ENCODE data around the gene SSC5D. TPM values are rescaled to one million over a fixed set of nuclear protein-coding genes. Genes with fewer than 3 reads are reported as not detected.
A peak's percentile ranks its signal among the peaks of the same experiment; 100 is the strongest.

Gene SSC5D
- polyA plus RNA-seq, 1 experiment = 2.1 TPM

DNA sequence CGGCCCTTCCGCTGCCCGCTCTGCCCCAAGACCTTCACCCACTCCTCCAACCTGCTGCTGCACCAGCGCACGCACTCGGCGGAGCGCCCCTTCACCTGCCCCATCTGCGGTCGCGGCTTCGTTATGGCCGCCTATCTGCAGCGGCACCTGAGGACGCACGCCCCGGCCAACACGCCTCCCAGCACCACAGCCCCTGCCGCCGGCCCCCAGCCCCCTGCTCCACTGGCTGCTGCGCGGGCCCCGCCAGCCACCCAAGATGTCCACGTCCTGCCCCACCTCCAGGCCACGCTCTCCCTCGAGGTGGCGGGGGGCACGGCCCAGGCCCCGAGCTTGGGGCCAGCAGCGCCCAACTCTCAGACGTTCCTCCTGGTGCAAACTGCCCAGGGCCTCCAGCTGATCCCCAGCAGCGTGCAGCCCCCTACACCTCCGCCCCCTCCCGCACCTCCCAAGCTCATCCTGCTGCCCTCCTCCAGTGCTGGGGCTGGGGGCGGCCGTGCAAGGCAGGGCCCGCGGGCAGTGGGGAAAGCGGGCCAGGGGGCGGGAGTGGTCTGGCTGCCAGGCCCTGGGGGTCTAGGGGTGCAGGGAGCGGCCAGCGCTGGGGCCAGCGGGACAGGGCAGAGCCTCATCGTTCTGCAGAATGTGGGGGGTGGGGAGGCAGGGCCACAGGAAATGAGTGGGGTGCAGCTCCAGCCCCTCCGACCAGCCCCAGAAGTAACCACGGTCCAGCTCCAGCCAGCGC lies 5.1 kb upstream of the SSC5D start:
- CTCF ChIA-PET = interaction anchor here (1.1 to 5.5 kb wide), 2 partner anchors 16 to 21 kb away, joined by 5 to 42 read pairs; no protein-coding TSS in a partner anchor
- POLR2A ChIA-PET = no interaction called here

DNA sequence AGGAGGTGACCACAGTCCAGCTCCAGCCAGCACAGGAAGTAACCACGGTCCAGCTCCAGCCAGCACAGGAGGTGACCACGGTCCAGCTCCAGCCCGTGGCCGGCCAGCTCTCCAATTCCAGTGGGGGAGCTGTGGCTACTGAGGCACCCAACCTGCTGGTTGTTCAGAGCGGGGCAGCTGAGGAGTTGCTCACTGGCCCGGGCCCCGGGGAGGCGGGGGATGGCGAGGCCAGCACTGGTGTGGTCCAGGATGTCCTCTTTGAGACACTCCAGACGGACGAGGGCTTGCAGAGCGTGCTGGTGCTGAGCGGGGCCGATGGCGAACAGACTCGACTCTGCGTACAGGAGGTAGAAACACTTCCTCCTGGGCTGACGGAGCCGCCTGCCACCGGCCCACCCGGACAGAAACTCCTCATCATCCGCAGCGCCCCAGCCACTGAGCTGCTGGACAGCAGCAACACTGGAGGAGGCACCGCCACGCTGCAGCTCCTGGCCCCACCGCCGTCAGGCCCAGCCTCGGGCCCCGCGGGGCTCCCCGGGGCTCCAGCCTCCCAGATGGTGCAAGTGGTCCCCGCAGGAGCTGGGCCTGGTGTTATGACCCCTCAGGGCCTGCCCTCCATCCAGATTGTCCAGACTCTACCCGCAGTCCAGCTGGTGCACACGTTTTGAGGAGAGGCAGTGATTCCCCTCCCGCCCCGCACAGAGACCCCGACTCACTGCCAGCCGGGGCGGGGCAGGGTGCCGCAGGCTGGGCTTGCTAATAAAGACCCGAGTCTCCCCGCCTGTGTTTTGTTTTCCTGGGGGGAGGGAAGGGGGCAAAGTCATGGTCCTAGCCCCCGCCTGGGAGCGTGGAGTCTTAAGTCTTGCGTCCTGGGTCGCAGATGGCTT lies 4.3 kb upstream of the SSC5D start:
- POLR2A ChIA-PET = interaction anchor here (1.5 kb wide), 1 partner anchor 10 kb away, joined by 4 read pairs; no protein-coding TSS in a partner anchor
- no peak for DNase-seq (ENCODE audit: low read depth, low spot score)

More for the DNA sequence above, 5.1 kb upstream of the SSC5D start:
- Histone ChIP-seq H3K4me3 (ENCODE audit: low read depth, low read length) (no peak overlapping the region), H3K27me3 (ENCODE audit: control insufficient read depth, insufficient read depth, low read length) (no peaks in the 10 kb centered on the region), H3K9me3 (ENCODE audit: control insufficient read depth, insufficient read depth, low read length) (no peaks in the 10 kb centered on the region; the same call in 1 of the 2 replicates), H3K27ac (ENCODE audit: low read depth, low read length) (no peak overlapping the region)
- TF ChIP-seq, protein P1, sequence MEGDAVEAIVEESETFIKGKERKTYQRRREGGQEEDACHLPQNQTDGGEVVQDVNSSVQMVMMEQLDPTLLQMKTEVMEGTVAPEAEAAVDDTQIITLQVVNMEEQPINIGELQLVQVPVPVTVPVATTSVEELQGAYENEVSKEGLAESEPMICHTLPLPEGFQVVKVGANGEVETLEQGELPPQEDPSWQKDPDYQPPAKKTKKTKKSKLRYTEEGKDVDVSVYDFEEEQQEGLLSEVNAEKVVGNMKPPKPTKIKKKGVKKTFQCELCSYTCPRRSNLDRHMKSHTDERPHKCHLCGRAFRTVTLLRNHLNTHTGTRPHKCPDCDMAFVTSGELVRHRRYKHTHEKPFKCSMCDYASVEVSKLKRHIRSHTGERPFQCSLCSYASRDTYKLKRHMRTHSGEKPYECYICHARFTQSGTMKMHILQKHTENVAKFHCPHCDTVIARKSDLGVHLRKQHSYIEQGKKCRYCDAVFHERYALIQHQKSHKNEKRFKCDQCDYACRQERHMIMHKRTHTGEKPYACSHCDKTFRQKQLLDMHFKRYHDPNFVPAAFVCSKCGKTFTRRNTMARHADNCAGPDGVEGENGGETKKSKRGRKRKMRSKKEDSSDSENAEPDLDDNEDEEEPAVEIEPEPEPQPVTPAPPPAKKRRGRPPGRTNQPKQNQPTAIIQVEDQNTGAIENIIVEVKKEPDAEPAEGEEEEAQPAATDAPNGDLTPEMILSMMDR (IDR thresholded peaks at IDR 0.05; ENCODE audit: low read depth, low read length) = no peak
- DNase-seq (ENCODE audit: low read depth, low spot score) = no peak

DNA sequence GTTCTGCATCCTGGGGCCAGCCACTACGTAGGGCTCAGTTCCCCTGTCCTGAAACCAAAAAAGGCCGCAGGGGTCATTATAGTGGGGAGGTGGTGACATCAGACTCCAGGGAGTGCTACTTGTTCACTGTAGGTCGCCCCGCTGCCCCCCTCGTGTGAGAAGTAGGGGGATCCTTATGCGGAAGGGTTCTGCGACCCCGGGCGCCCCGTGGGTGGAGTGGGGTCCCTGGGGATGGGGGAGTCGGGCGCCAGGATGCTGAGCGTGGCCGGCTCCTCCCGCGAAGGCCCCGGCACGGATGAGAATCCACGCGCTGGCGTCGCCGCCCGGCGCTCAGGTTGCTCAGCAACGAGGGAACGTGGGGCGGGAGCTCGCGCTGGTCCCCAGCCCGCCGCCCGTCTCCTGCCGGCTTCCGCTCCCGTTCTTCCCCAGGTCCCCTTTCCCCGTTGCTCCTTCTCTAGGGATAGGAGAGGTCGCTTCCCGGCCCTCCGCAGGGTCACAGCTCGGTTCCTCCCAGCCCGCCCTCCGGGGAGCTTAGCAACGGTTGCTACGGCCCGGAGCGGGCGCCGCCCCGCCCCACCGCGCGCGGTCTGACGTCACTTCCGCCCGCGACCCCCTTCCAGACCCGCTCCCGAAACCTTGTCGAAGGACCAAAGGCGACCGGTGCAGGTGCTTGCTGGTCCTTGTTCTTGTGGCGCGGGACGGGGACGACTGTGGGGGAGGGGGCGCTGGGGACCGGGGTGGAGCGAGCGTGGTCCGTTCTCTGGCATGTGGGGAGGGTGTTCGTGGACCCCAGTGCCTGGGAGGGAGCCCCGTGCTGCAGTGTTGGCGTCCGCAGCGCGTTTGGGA lies 3.4 kb upstream of the SSC5D start, which contains the start of gene NAT14:
Gene NAT14, plus strand, starts transcription at position 596 of the 846 bp plus-strand sequence. CDS start 521 bp downstream, outside the sequence.
- ChIA-PET CTCF (interaction anchor here (0.5 to 6.4 kb wide), 5 partner anchors 17 to 344 kb away, joined by 4 to 67 read pairs (median 4); no protein-coding TSS in a partner anchor), POLR2A (interaction anchor here (0.6 to 1.5 kb wide), 11 partner anchors 9 to 1021 kb away, joined by 3 to 10 read pairs (median 3); partner anchors contain the start of genes KMT5C, LENG9, UBE2S and ZNF628)
- Histone ChIP-seq H3K27ac (ENCODE audit: low read depth, low read length) (peak within 1 kb of the TSS; percentile 52), H3K4me3 (ENCODE audit: low read depth, low read length) (peak within 1 kb of the TSS; percentile 77), H3K27me3 (ENCODE audit: control insufficient read depth, insufficient read depth, low read length) (no peaks in the 10 kb centered on the region), H3K9me3 (ENCODE audit: control insufficient read depth, insufficient read depth, low read length) (no peaks in the 10 kb centered on the region; the same call in 1 of the 2 replicates)
- DNase-seq (ENCODE audit: low read depth, low spot score) = no peak
- TF ChIP-seq, protein P1 (IDR thresholded peaks at IDR 0.05; ENCODE audit: low read depth, low read length) = no peak

More for the DNA sequence above, 4.3 kb upstream of the SSC5D start:
- CTCF ChIA-PET = interaction anchor here (1.1 to 6.4 kb wide), 3 partner anchors 17 to 20 kb away, joined by 5 to 67 read pairs (median 42); no protein-coding TSS in a partner anchor
- peak overlapping the region; percentile 77; the same call in 1 of the 2 replicates for H3K4me3 ChIP-seq (ENCODE audit: low read depth, low read length)
- TF ChIP-seq, protein P1 (IDR thresholded peaks at IDR 0.05; ENCODE audit: low read depth, low read length) = no peak
- H3K27me3 ChIP-seq (ENCODE audit: control insufficient read depth, insufficient read depth, low read length) = no peaks in the 10 kb centered on the region
- no peaks in the 10 kb centered on the region; the same call in 1 of the 2 replicates for H3K9me3 ChIP-seq (ENCODE audit: control insufficient read depth, insufficient read depth, low read length)
- peak overlapping the region; percentile 11 for H3K27ac ChIP-seq (ENCODE audit: low read depth, low read length)

DNA sequence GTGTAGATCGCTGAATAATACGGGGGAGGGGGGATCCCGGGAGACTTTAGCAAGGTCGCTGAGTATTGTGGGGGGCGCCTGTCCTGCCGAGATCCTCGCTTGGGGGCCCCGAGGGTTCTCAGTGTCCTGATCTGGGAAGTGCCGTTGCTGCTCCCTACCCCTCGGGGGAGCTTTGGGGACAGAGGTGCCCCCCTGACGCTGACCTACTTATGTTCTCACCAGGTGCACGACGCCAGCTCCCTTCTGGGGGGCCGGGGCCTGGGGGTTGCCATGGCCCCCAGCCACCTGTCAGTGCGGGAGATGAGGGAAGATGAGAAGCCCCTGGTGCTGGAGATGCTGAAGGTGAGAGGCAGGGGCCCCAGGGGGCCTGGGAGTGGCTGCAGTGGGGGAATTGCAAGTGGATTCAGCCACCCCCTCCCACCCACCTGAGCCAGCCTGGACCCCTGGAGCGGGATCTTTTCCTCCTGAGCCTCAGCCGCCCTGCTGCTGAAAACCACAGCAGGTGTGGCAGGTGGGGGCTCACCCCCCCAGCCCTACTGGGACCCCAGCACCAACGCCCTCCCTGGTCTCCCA lies 2.7 kb upstream of the SSC5D start:
- Histone ChIP-seq H3K4me3 (ENCODE audit: low read depth, low read length) (peak overlapping the region; percentile 77), H3K27me3 (ENCODE audit: control insufficient read depth, insufficient read depth, low read length) (no peaks in the 10 kb centered on the region), H3K9me3 (ENCODE audit: control insufficient read depth, insufficient read depth, low read length) (no peaks in the 10 kb centered on the region; the same call in 1 of the 2 replicates), H3K27ac (ENCODE audit: low read depth, low read length) (peak overlapping the region; percentile 52)
- DNase-seq (ENCODE audit: low read depth, low spot score) = no peak
- TF ChIP-seq, protein P1 (IDR thresholded peaks at IDR 0.05; ENCODE audit: low read depth, low read length) = no peak
- CTCF ChIA-PET = interaction anchor here (0.5 to 6.4 kb wide), 5 partner anchors 18 to 345 kb away, joined by 4 to 67 read pairs (median 4); no protein-coding TSS in a partner anchor
- POLR2A ChIA-PET = interaction anchor here (0.6 to 1.5 kb wide), 9 partner anchors 9 to 1022 kb away, joined by 3 to 10 read pairs (median 4); partner anchors contain the start of genes LENG9, ZNF628 and ZNF784
